Psoas muscle (tissue), 8 donors: Measurements from ENCODE around the gene HMCN2. TPM values are rescaled to one million over a fixed set of nuclear protein-coding genes. Genes with fewer than 3 reads are reported as not detected.

Experiments
- ATAC-seq, 4 donors: fragments of 200-7000 bp; cut with Tn5 transposase; one replicate each; pipeline ENCODE4 v1.9.1; 2020; ENCODE audit warnings: moderate library complexity in 3 of 4, mild to moderate bottlenecking in 2 of 4
- DNase-seq, 2 donors: peaks; one replicate each; pipeline ENCODE4 v3.0.0-alpha.2; 2020
- H3K27ac ChIP-seq: fragments of 200-600 bp; one replicate; pipeline ENCODE4 v1.8.0; 2022
- H3K27me3 ChIP-seq, 3 donors: fragments of 200-600 bp in 1 of 3; one replicate each; pipeline versions ENCODE4 v1.6.1 to v1.8.0; 2013 to 2022; ENCODE audit warnings: low read length in 2 of 3, mild to moderate bottlenecking in 2 of 3, moderate library complexity in 1 of 3; ENCODE audit not compliant: insufficient read depth in 3 of 3
- H3K36me3 ChIP-seq, 2 donors: fragments of 200-600 bp in 1 of 2; one replicate each; pipeline versions ENCODE4 v1.6.1 to v1.8.0; 2013 to 2022; ENCODE audit warnings: low read depth in 1 of 2, mild to moderate bottlenecking in 1 of 2, moderate library complexity in 1 of 2; ENCODE audit not compliant: insufficient read depth in 1 of 2
- H3K4me1 ChIP-seq: fragments of 200-600 bp; one replicate; pipeline ENCODE4 v1.8.0; 2022
- H3K4me3 ChIP-seq: fragments of 200-600 bp; one replicate; pipeline ENCODE4 v1.8.0; 2022; ENCODE audit warnings: mild to moderate bottlenecking
- H3K9me3 ChIP-seq: fragments of 200-600 bp; one replicate; pipeline ENCODE4 v1.8.0; 2022
- WGBS, 3 donors: extraction: QIAGEN DNeasy Blood & Tissue Kit; methylation state at CpG; one replicate each; pipeline versions ENCODE4 v1.1.6 to v1.1.7; 2013; 5-methylcytosine and 5-hydroxymethylcytosine counted together
- intact Hi-C, 2 donors: fragments of 100-400 bp; cut with DNase I; formaldehyde crosslinking; loops; one replicate each; pipeline versions ENCODE4 v1.11.0 to v1.14.2; 2022
- polyA plus RNA-seq, 3 donors: library from polyadenylated mRNA; stranded (reverse); fragments of 200-250 nt; gene quantifications; one replicate each; pipeline ENCODE4 v1.2.3, GENCODE V29; 2013
- total RNA-seq, 4 donors: library from RNA; stranded (reverse); fragmentation: NEBNext Ultra II Directional in 2 of 4; extraction: Animal tissue kit (Norgen Biotek cat#: 25700) in 2 of 4; gene quantifications; one replicate each; pipeline versions ENCODE4 v1.2.1 to v1.2.4, GENCODE V29; 2021 to 2023
- TF ChIP-seq, protein P1 (sequence below): fragments of 200-600 bp; IDR thresholded peaks from one replicate; pipeline ENCODE4 v1.8.0; 2022; ENCODE audit warnings: antibody characterized with exemption
- donor health status: healthy with polysubstance abuse.
- donor health status: DM: no; HTN: no; CAD: no; lungs with moderate emphysema.
- donor health status: Bipolar disorder and iron deficiency.
- donor health status: healthy.
- donor health status: DM: yes; HTN: yes; CAD: no.
- donor health status: DM: no; HTN: no; CAD: no.
- donor health status: DM: no; HTN: no; CAD: no.
- donor health status: DM: yes; HTN: yes; CAD: no.

The HMCN2 gene
- total and polyA plus RNA-seq, 7 donors = 3.6 to 13.2 (median 6.7) TPM

DNA sequence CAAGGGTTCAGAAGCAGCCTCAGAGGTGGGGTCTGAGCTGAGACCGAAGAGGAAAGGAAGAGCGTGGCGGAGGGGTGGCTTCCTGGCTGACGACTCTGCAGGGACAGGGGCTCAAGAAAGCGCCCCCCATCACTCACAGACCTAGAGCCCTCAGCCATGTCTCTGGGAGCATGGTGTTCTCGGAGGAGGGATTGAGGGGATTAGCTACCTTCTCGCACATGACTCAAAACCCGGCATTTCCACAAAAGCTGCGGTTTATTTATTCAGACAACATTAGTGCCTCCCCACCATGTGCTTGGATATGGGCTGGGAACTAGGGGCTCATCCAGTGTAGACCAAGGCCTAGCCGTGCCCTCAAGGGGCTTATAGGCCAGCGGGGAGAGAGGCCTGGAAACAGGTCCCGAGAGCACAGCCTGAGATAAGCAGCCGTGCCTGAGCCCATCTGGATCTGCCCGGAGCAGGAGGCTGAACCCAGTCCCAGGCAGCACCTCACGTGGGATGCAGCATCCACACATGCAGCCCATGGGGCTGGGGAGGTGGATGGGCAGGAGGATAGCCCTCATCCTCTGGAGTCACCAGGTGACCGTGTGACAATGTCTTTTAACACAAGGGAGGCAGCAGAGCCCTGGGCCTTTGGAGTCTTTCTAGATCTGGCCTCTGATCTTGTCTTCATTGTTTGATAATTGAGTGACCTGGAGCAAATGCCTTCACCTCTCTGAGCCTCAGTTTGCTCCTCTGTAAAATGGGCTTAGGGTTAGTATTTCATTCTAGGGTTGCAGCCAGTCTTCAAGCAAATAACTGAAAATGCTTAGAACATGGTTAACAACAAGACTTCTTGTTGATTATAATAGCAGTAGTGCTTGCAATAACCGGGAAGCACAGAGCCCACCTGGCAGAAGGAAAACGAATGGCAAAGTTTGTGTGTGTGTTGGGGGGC is 878 bp upstream of the HMCN2 start:
- Histone ChIP-seq H3K27ac (no peak overlapping the region), H3K4me3 (no peak overlapping the region), H3K27me3 (peaks cover 0 to 88% (median 21%) of the 10 kb centered on the region in 3 donors), H3K4me1 (peaks cover 4% of the 10 kb centered on the region), H3K9me3 (no peaks in the 10 kb centered on the region), H3K36me3 (no peaks in the 10 kb centered on the region)
- TF ChIP-seq, protein P1, sequence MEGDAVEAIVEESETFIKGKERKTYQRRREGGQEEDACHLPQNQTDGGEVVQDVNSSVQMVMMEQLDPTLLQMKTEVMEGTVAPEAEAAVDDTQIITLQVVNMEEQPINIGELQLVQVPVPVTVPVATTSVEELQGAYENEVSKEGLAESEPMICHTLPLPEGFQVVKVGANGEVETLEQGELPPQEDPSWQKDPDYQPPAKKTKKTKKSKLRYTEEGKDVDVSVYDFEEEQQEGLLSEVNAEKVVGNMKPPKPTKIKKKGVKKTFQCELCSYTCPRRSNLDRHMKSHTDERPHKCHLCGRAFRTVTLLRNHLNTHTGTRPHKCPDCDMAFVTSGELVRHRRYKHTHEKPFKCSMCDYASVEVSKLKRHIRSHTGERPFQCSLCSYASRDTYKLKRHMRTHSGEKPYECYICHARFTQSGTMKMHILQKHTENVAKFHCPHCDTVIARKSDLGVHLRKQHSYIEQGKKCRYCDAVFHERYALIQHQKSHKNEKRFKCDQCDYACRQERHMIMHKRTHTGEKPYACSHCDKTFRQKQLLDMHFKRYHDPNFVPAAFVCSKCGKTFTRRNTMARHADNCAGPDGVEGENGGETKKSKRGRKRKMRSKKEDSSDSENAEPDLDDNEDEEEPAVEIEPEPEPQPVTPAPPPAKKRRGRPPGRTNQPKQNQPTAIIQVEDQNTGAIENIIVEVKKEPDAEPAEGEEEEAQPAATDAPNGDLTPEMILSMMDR = no peak
- intact Hi-C loops = no loop called here
- no peak for ATAC-seq
- no peak for DNase-seq
- 40 to 60% (median 47%) methylated on average over 18 of the region's 18 CpGs for WGBS, 3 donors

DNA sequence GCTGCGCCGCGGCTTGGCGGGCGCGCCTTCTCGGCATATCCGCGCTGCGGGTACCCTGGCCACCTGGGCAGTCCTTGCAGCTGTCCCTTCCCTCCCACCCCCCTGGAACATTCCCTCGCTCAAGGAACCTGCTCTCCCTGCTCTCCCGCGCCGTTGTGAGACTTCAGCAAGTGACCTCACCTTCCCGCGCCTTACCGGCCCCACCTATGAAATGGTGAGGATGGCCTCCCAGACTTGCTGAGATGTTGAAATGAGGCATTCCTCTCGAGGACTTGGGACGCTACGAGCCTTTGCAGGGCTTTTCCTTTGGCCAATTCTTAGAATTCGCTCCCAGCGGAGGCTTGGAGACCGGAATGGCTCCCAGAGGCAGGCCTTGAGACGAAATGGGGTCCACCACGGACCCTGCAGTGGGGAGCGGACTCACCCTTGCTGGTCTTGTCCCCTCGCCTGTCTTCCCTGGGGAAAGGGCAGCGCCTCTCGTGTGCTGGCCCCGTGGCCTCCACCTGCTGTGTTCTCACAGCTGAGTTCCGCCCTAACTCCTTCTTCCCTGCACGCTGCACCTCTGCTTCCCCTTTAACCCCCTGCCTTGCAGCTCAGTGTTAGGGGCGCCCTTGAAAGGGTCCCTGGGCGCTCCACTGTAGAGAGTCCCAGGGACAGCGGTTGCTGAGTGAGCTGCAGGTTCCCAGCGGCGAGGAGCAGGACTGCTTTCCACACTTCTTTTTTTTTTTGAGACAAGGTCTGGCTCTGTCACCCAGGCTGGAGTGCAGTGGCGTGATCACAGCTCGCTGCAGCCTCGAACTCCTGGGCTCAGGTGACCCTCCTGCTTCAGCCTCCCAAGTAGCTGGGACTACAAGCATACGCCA is 907 bp downstream of the HMCN2 start:
- Histone ChIP-seq H3K27ac (no peak overlapping the region), H3K4me3 (peak overlapping the region; percentile 56), H3K9me3 (no peaks in the 10 kb centered on the region), H3K36me3 (no peaks in the 10 kb centered on the region), H3K4me1 (peaks cover 4% of the 10 kb centered on the region), H3K27me3 (peaks cover 0 to 92% (median 21%) of the 10 kb centered on the region in 3 donors)
- 17 to 28% (median 22%) methylated on average over 38 to 41 of the region's 41 CpGs for WGBS, 3 donors
- DNase-seq (no peak), ATAC-seq (peak in 1 of 4 donors; percentile 28)
- TF ChIP-seq, protein P1 = no peak
- intact Hi-C loops = no loop called here

DNA sequence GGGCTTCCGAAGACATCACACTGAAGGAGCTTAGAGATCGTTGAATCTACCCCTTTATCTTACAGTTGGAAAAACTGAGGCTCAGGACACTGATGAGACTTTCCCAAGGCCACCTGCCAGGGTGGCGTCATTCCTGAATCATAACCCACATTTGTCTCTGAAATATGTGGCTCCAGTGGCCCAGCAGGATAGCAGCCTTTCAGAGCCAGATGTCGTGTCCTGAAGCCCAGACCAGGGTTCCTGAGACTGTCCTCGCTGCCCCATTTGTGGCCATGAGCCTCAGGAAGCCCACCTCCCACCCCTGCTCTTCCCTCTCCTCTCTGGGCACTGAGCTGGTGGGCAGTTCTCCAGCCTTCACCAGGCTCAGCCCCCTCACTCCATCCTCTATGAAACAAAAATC is 2.4 kb downstream of the HMCN2 start:
- Histone ChIP-seq H3K36me3 (no peaks in the 10 kb centered on the region), H3K27me3 (peaks cover 0 to 95% (median 21%) of the 10 kb centered on the region in 3 donors), H3K4me3 (no peak overlapping the region), H3K9me3 (no peaks in the 10 kb centered on the region), H3K4me1 (peaks cover 4% of the 10 kb centered on the region), H3K27ac (peak overlapping the region; percentile 36)
- ATAC-seq (peak in 2 of 4 donors; percentile 24 to 39), DNase-seq (peak; percentile 74)
- WGBS, 3 donors = 38 to 71% (median 50%) methylated on average over 5 of the region's 5 CpGs
- TF ChIP-seq, protein P1 = no peak
- intact Hi-C loops = no loop called here

DNA sequence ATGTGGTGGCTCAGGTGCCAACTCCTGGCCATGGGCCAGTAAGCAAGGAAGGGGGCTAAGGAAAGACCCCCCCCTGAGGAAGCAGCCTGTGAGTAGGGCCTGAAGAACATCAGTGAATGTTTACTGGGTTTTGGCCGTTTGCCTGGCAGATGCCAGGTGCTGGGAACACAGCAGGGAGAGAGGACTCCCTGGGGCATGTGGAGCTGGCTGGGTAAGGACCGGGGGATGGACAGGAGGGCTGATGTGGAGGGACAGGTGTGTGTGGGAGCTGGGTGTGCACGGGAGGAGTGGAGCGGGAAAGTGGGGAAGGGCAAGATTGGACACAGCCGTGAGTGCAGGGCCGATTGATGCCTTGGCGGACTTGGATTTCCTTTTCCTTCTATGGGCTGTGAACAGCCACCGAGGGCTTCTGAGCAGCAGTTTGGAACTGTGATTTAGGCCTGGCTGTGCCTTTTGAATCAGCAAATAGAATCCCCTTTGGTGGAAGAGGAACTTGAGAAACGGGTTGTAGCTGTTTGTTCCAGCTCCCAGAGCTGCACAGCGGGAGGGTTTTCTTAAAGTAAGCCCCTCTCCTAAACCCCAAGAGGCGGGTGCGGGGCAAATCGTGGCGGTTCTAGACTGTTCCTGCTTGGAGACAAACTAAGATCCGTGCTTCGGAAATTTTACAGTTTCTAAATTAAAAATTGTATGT is 3.1 kb downstream of the HMCN2 start:
- H3K27ac ChIP-seq = peak overlapping the region; percentile 36
- H3K4me3 ChIP-seq = peak overlapping the region; percentile 1
- peaks cover 0 to 95% (median 21%) of the 10 kb centered on the region in 3 donors for H3K27me3 ChIP-seq
- ATAC-seq (peak in 3 of 4 donors; percentile 21 to 43 (median 41)), DNase-seq (no peak)
- intact Hi-C loops = no loop called here
- peaks cover 4% of the 10 kb centered on the region for H3K4me1 ChIP-seq
- no peaks in the 10 kb centered on the region for H3K9me3 ChIP-seq
- TF ChIP-seq, protein P1 = no peak
- 16 to 27% (median 18%) methylated on average over 16 of the region's 16 CpGs for WGBS, 3 donors
- no peaks in the 10 kb centered on the region for H3K36me3 ChIP-seq
